H54 (cell line): ENCODE measurements around the gene ARHGAP29.

ENCODE experiments used
- DNase-seq: peaks from one replicate; pipeline ENCODE4 v3.0.0; 2011; ENCODE audit warnings: low spot score, mixed read lengths; ENCODE audit not compliant: insufficient read length
- FAIRE-seq: peaks from 3 replicates; lab custom pipeline; 2011; peaks lifted over from hg19 to GRCh38; lab: Jason Lieb, UNC
- POLR2A ChIP-seq: IDR thresholded peaks from 2 replicates; pipeline ENCODE4 v1.6.1; 2011; ENCODE audit warnings: low read depth, mild to moderate bottlenecking, low read length

The ARHGAP29 gene, protein sequence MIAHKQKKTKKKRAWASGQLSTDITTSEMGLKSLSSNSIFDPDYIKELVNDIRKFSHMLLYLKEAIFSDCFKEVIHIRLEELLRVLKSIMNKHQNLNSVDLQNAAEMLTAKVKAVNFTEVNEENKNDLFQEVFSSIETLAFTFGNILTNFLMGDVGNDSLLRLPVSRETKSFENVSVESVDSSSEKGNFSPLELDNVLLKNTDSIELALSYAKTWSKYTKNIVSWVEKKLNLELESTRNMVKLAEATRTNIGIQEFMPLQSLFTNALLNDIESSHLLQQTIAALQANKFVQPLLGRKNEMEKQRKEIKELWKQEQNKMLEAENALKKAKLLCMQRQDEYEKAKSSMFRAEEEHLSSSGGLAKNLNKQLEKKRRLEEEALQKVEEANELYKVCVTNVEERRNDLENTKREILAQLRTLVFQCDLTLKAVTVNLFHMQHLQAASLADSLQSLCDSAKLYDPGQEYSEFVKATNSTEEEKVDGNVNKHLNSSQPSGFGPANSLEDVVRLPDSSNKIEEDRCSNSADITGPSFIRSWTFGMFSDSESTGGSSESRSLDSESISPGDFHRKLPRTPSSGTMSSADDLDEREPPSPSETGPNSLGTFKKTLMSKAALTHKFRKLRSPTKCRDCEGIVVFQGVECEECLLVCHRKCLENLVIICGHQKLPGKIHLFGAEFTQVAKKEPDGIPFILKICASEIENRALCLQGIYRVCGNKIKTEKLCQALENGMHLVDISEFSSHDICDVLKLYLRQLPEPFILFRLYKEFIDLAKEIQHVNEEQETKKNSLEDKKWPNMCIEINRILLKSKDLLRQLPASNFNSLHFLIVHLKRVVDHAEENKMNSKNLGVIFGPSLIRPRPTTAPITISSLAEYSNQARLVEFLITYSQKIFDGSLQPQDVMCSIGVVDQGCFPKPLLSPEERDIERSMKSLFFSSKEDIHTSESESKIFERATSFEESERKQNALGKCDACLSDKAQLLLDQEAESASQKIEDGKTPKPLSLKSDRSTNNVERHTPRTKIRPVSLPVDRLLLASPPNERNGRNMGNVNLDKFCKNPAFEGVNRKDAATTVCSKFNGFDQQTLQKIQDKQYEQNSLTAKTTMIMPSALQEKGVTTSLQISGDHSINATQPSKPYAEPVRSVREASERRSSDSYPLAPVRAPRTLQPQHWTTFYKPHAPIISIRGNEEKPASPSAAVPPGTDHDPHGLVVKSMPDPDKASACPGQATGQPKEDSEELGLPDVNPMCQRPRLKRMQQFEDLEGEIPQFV

GRCh38 chr1:94237291-94238226 is at the start of gene ARHGAP29:
TSS of gene ARHGAP29 (minus strand) at chr1:94237584. CDS start at chr1:94231611, 5,973 bp downstream.
- peak; percentile 83 for TF ChIP-seq POLR2A
- peak; percentile 55 for DNase-seq
- FAIRE-seq, result peak; percentile 38

- FAIRE-seq (no peak), DNase-seq (no peak)
- no peak for TF ChIP-seq POLR2A
Measured at GRCh38 chr1:94286864-94287437, 49.6 kb upstream of the ARHGAP29 start.

GRCh38 chr1:94285031-94285654 is 47.8 kb upstream of the ARHGAP29 start:
- no peak for TF ChIP-seq POLR2A
- no peak for DNase-seq
- no peak for FAIRE-seq

DNA sequence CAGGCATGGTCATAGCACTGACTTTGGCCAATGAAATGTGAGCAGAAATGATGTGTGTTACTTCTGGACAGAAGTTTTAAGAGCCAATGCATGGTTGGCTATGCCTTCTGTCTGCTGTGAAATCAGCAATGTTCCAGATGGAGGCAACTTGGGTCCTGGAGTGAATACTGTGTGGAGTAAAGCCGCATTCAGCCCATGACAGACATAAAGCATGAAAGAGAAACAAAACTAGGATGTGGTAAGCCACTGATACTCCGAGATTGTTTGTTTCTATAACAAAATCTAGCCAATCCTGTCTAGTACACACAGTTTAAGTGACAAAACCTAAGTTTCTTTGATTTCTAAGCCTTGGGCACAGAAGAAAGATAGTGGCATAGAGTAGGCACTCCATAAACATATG is 47.1 kb upstream of the ARHGAP29 start:
- FAIRE-seq (no peak), DNase-seq (no peak)
- no peak for TF ChIP-seq POLR2A

DNA sequence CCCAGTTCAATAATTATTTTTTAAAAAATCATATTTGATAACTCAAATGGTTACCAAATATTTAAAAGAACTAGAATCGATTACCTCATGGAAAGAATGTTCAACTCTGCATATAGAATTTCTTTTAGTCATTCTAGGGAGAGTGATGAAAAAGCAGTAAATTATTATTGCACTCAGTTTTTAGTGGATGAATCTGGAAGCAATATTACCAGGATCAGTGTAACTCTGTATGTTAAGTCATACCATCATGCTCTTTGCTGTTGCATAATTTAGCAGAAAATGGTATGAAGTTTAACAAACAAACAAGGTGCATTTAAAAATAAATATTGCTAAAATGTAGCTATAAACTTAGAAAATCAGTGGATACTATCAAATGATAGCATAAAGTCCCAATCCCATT is 46.1 kb upstream of the ARHGAP29 start:
- DNase-seq, result no peak
- no peak for FAIRE-seq
- no peak for TF ChIP-seq POLR2A

- TF ChIP-seq POLR2A, result no peak
- FAIRE-seq, result no peak
- DNase-seq, result no peak
Measured at GRCh38 chr1:94282143-94282711, 44.8 kb upstream of the ARHGAP29 start.

DNA sequence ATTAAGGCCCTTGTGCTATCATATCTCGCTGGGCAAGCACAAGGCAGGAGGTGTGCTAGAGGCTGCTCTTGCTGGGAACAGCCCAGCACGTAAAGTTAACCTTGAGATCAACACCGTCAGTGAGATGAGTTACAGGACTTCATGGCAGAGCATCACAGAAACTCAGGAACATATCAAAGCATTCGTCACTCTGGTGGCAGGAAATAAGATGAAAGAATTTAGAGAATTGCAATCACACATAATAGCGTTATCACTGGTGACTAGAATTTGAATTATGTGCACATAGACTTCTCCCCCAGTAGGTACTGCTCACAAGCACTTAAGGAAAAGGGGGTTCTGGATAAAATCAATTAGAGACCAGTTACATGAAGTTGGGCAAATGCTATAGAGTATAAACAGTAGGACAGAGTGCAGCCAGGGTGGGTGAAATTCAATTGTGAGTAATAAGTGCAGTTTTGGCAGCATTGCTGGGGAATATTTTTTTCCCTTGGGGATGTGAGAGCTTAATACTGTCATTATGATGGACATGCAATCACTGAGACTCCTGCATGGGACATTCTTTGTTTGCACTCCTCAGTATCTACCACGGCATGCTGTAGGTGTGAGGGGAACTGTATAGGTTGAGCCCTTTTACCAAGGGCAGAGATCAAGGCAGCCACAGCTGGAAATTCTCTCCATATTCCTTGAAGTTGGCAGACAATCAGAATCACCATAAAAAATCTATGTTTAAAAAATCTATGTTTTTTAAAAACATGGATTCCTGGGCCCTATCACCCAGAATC is 44.2 kb upstream of the ARHGAP29 start:
- DNase-seq (no peak), FAIRE-seq (peak; percentile 65)
- TF ChIP-seq POLR2A, result no peak

GRCh38 chr1:94280541-94280940 is 43.2 kb upstream of the ARHGAP29 start:
- DNase-seq, result no peak

DNA sequence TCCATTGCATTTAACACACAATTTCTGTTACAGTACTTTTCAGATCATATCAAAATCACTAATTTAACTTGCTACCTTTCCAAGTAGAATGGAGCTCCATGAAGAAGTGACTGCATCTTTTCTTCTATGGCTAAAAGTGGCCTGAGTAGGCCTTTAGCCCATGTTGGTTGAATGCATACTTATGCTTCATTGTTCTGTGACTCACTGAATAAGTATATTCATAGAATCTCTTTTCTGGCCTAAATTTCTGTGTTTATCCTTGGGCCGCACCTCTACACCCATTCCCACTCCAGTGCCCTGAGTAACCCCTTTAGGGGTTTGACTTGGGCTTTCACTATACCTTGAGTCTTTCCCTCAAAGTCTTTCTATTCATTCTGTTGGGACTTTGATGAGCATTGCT is 42.1 kb upstream of the ARHGAP29 start:
- no peak for TF ChIP-seq POLR2A
- DNase-seq (no peak), FAIRE-seq (peak; percentile 11)

More at GRCh38 chr1:94280541-94280940, 43.2 kb upstream of the ARHGAP29 start:
- no peak for TF ChIP-seq POLR2A
- peak; percentile 6 for FAIRE-seq

- FAIRE-seq, result no peak
- TF ChIP-seq POLR2A, result no peak
- DNase-seq, result no peak
Measured at GRCh38 chr1:94279038-94279437, 41.7 kb upstream of the ARHGAP29 start.

DNA sequence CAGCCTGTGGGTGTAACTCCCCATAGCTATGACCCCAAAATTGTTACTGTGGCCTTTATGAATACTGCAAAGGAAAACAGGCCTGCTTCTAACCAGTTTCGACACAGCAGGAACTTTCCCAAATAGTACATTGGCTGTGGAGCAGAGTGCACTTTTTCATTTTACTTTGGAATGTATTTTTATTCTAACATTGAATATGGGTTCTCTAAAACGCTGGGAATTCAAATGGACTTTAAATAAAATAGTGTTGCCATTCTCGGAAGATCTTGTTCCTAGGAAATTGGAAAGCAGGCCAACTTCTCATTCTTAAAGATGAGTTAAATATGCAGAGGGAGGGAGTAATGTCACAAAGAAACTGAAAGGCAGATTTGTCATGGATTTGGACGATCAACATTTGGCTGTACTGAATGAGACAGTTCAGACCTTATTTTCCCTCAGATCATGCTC is 39.6 kb upstream of the ARHGAP29 start:
- TF ChIP-seq POLR2A, result no peak
- DNase-seq (no peak), FAIRE-seq (no peak)
